Aorta (tissue), 5 donors: ENCODE results near the gene MTG1. TPM values are rescaled to one million over a fixed set of nuclear protein-coding genes. Genes with fewer than 3 reads are reported as not detected.

Experiments
- ATAC-seq: fragments of 200-7000 bp; cut with Tn5 transposase; one replicate; pipeline ENCODE4 v1.9.1; 2022; ENCODE audit warnings: moderate library complexity; ENCODE audit not compliant: low FRiP score
- DNase-seq, 2 donors: peaks; one replicate each; pipeline ENCODE4 v3.0.0-alpha.2; 2020
- H3K27ac ChIP-seq, 2 donors: one replicate each; pipeline ENCODE4 v1.5.1; 2013; ENCODE audit warnings: low read length in 2 of 2, mild to moderate bottlenecking in 2 of 2, moderate library complexity in 2 of 2, control low read depth in 1 of 2, inconsistent platforms in 1 of 2, low read depth in 1 of 2
- H3K27me3 ChIP-seq, 2 donors: one replicate each; pipeline ENCODE4 v1.6.1; 2013; ENCODE audit warnings: control low read depth in 1 of 2, low read length in 1 of 2, mild to moderate bottlenecking in 1 of 2, moderate library complexity in 1 of 2; ENCODE audit not compliant: insufficient read depth in 2 of 2, control insufficient read depth in 1 of 2
- H3K36me3 ChIP-seq, 2 donors: one replicate each; pipeline ENCODE4 v1.6.1; 2013; ENCODE audit warnings: control low read depth in 1 of 2, low read length in 1 of 2, mild to moderate bottlenecking in 1 of 2; ENCODE audit not compliant: insufficient read depth in 2 of 2, control insufficient read depth in 1 of 2
- H3K4me1 ChIP-seq, 2 donors: one replicate each; pipeline ENCODE4 v1.6.1; 2013; ENCODE audit warnings: low read length in 2 of 2, control low read depth in 1 of 2, mild to moderate bottlenecking in 1 of 2, moderate library complexity in 1 of 2; ENCODE audit not compliant: insufficient read depth in 2 of 2, control insufficient read depth in 1 of 2
- H3K4me3 ChIP-seq, 2 donors: one replicate each; pipeline ENCODE4 v1.5.1; 2013; ENCODE audit warnings: low read length in 2 of 2, control low read depth in 1 of 2, mild to moderate bottlenecking in 1 of 2
- H3K9me3 ChIP-seq: one replicate; pipeline ENCODE4 v1.6.1; 2013; ENCODE audit warnings: mild to moderate bottlenecking, low read length; ENCODE audit not compliant: control insufficient read depth
- WGBS, 2 donors: extraction: QIAGEN DNeasy Blood & Tissue Kit; methylation state at CpG; one replicate each; pipeline ENCODE4 v1.1.7; 2013; 5-methylcytosine and 5-hydroxymethylcytosine counted together
- intact Hi-C, 2 donors: fragments of 100-400 bp; cut with DNase I; formaldehyde crosslinking; loops; one replicate each; pipeline versions ENCODE4 v1.14.2 to v1.15.0; 2022
- polyA plus RNA-seq, 2 donors: library from polyadenylated mRNA; stranded (reverse); fragments of 200-250 nt; gene quantifications; one replicate each; pipeline ENCODE4 v1.2.3, GENCODE V29; 2013
- total RNA-seq, 2 donors: library from RNA; stranded (reverse); fragmentation: NEBNext Ultra II Directional; extraction: Animal tissue kit (Norgen Biotek cat#: 25700); gene quantifications; one replicate each; pipeline ENCODE4 v1.2.1, GENCODE V29; 2021
- donor health status: healthy with polysubstance abuse.
- donor health status: Bipolar disorder and iron deficiency.
- donor health status: DM: no; HTN: no; CAD: no.
- donor health status: DM: no; HTN: no; CAD: no.
- donor health status: DM: yes; HTN: yes; CAD: no.

Gene MTG1
- total and polyA plus RNA-seq, 4 donors, result 13.1 to 39.3 (median 31.0) TPM

GRCh38 chr10:133455196-133455595 is 61.2 kb downstream of the MTG1 start:
- H3K27me3 ChIP-seq, result no peaks in the 10 kb centered on the region
- no peak overlapping the region for H3K27ac ChIP-seq
- no peaks in the 10 kb centered on the region for H3K9me3 ChIP-seq
- intact Hi-C loops, result no loop called here
- no peaks in the 10 kb centered on the region for H3K4me1 ChIP-seq
- H3K36me3 ChIP-seq, result no peaks in the 10 kb centered on the region
- ATAC-seq (no peak), DNase-seq (no peak)
- no peak overlapping the region for H3K4me3 ChIP-seq
- WGBS, 2 donors, result 82 to 86% methylated on average over 5 of the region's 5 CpGs

GRCh38 chr10:133455611-133456031 is 61.7 kb downstream of the MTG1 start:
- Histone ChIP-seq H3K9me3 (no peaks in the 10 kb centered on the region), H3K27me3 (no peaks in the 10 kb centered on the region), H3K36me3 (no peaks in the 10 kb centered on the region), H3K4me3 (no peak overlapping the region), H3K4me1 (no peaks in the 10 kb centered on the region), H3K27ac (no peak overlapping the region)
- no peak for ATAC-seq
- 90 to 93% methylated on average over 7 of the region's 7 CpGs for WGBS, 2 donors
- intact Hi-C loops, result no loop called here
- no peak for DNase-seq

GRCh38 chr10:133456041-133456951 is 62.3 kb downstream of the MTG1 start:
- no peaks in the 10 kb centered on the region for H3K27me3 ChIP-seq
- no peaks in the 10 kb centered on the region for H3K4me1 ChIP-seq
- no peak overlapping the region for H3K4me3 ChIP-seq
- DNase-seq (peak in 1 of 2 donors; percentile 43), ATAC-seq (no peak)
- intact Hi-C loops, result no loop called here
- WGBS, 2 donors, result 89 to 90% methylated on average over 45 to 46 of the region's 46 CpGs
- no peaks in the 10 kb centered on the region for H3K9me3 ChIP-seq
- no peaks in the 10 kb centered on the region for H3K36me3 ChIP-seq
- H3K27ac ChIP-seq, result no peak overlapping the region

GRCh38 chr10:133457100-133457841 is 63.3 kb downstream of the MTG1 start:
- intact Hi-C loops, result no loop called here
- ATAC-seq (no peak), DNase-seq (peak in 1 of 2 donors; percentile 40)
- 90 to 91% methylated on average over 34 of the region's 34 CpGs for WGBS, 2 donors
- Histone ChIP-seq H3K4me1 (no peaks in the 10 kb centered on the region), H3K36me3 (no peaks in the 10 kb centered on the region), H3K27me3 (no peaks in the 10 kb centered on the region), H3K27ac (no peak overlapping the region), H3K4me3 (no peak overlapping the region), H3K9me3 (no peaks in the 10 kb centered on the region)

GRCh38 chr10:133458021-133458709 is 64.2 kb downstream of the MTG1 start:
- 91 to 92% methylated on average over 40 of the region's 40 CpGs for WGBS, 2 donors
- intact Hi-C loops, result no loop called here
- peak in 1 of 2 donors; percentile 40 for DNase-seq

GRCh38 chr10:133458710-133459453 is 64.9 kb downstream of the MTG1 start:
- H3K27me3 ChIP-seq, result no peaks in the 10 kb centered on the region
- DNase-seq (peak in 1 of 2 donors; percentile 49), ATAC-seq (no peak)
- WGBS, 2 donors, result 80 to 88% methylated on average over 20 to 21 of the region's 21 CpGs
- intact Hi-C loops, result no loop called here
- no peaks in the 10 kb centered on the region for H3K36me3 ChIP-seq
- no peak overlapping the region for H3K4me3 ChIP-seq
- no peak overlapping the region for H3K27ac ChIP-seq
- no peaks in the 10 kb centered on the region for H3K4me1 ChIP-seq
- no peaks in the 10 kb centered on the region for H3K9me3 ChIP-seq

More at GRCh38 chr10:133458021-133458709, 64.2 kb downstream of the MTG1 start:
- no peaks in the 10 kb centered on the region for H3K36me3 ChIP-seq
- ATAC-seq, result no peak
- no peaks in the 10 kb centered on the region for H3K4me1 ChIP-seq
- H3K27me3 ChIP-seq, result no peaks in the 10 kb centered on the region
- H3K27ac ChIP-seq, result no peak overlapping the region
- H3K4me3 ChIP-seq, result no peak overlapping the region
- no peaks in the 10 kb centered on the region for H3K9me3 ChIP-seq

GRCh38 chr10:133459454-133460207 is 65.7 kb downstream of the MTG1 start:
- Histone ChIP-seq H3K36me3 (no peaks in the 10 kb centered on the region), H3K27ac (no peak overlapping the region), H3K4me3 (no peak overlapping the region), H3K4me1 (no peaks in the 10 kb centered on the region), H3K27me3 (no peaks in the 10 kb centered on the region), H3K9me3 (no peaks in the 10 kb centered on the region)
- intact Hi-C loops, result no loop called here
- ATAC-seq (no peak), DNase-seq (peak in 1 of 2 donors; percentile 40)
- WGBS, 2 donors, result 48 to 59% methylated on average over 78 to 81 of the region's 81 CpGs
